Measurements from ENCODE around the gene RUVBL2.
"Not testable (repeated sequence)": the region's sequence is repeated elsewhere in the genome, so short reads cannot be mapped to it uniquely, and the experiment has no call there.

Gene RUVBL2

GRCh38 chr19:49050376-49051033, 56.8 kb downstream of the RUVBL2 start:
- DNase-seq, result not testable (repeated sequence)

DNA sequence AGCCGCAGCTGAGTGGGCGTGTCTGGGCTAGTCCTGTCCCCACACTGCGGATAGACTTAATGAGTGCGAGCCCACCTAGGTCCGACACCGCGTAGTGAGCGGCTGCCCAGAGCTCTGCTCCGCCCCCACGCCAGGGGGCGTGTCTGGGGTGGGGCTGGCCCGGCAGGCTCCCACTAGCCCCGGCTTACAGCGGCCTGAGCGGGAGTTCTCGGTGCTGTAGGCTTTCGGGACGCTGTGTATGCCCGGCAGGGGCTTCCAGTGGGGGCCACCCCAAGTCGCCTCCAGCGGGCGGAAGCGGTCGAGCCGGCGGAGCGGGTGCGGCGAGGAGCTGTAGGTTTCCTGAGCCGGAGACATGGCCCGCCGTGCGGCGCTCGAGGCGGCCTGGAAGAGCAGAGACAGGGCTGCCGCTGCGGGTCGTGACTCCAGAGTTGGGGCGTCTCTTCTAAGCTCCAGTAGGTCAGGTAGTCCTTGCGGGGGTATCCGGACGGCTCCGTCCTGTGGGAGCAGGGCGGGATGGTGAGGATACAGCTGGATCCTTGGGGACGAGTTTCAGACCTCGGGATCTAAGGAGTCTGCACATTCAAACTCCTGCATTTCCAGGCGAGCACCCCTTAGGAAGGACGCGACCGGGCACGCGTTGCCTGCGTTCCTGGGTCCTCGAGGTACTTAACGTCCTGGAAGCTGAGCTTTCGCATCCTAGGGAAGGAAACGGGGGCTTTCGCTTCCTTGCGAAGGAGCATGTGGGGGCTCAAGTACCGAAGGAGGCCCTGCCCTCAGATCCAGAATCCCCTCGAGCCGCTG, 62.6 kb downstream of the RUVBL2 start:
- DNase-seq, result peak; percentile 44

GRCh38 chr19:49056902-49057596, 63.4 kb downstream of the RUVBL2 start:
- not testable (repeated sequence) for DNase-seq

DNA sequence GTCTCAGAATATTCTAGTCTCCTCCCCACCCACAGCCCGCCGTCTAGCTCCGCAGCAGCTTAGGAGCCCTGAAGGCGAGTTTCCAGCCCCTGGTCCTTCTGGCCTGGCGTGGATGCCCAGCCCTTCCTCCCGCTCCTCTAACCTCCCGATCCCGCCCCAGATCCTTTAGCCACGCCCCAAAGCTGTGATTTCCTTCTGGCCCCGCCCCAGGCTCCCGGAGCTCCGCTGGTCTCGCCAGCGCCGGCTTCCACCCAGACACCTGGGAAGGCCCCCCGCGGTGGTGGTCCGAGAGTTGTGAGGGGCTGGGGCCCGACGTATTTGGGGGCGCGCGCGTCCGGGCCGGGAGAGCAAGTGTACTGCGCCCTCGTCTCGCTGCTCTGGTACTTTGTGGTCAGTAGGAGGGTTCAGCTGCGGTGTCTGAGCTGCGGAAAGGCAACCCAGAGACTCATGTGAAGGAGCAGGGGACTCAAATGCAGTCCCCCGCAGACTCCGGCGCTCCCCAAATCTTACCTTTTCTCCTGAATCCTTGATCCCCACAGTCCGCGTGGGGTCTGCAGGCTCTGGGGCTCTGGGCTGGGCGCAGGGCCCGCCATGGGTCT, 64.0 kb downstream of the RUVBL2 start, which contains the start of gene CGB7:
TSS of gene CGB7 (minus strand) at position 114 of the 599 bp plus-strand sequence. CDS start 2,374 bp downstream, outside the sequence.
- peak; percentile 41 for DNase-seq

- DNase-seq, result no peak
Measured at GRCh38 chr19:49058562-49058961, 64.9 kb downstream of the RUVBL2 start.

DNA sequence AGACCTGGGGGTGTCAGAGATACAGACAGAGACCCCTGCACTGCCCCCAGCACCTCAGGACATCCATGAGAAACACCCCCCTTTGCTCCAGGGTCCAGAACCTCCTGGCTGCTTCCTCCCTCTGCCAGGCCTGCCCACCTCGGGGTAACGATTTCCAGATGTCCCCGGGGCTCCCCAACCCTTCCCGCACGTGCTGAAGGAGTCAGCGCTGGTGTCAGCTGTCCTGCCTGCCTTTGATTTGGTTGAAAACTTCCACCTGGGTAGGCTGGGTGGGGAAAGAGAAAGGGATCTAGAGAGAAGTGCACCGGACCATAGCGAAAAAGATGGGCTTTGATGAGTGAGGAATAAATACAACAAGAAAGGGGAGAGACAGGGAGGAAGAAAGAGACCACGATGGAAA, 65.4 kb downstream of the RUVBL2 start:
- no peak for DNase-seq

- no peak for DNase-seq
Measured at GRCh38 chr19:49061000-49061399, 67.3 kb downstream of the RUVBL2 start.

DNA sequence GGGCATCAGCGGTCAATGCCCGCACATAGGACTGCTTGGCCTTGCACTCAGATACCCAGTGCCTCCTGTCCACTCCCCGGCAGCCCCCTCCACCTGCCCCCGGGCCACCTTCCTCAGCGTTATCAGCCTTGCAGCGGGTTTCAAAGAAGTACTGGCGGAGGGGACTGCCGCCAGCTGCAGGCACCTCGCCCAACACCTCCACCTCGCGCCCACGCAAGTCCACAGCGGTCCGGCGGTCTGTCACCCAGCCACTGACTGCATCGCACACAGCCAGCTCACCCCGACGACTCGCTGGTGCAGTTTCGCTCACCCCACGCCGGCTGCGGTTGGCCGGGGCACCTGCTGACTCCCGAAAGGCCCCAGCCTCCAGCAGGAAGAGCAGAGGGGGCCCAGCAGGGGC, 67.8 kb downstream of the RUVBL2 start:
- no peak for DNase-seq

DNA sequence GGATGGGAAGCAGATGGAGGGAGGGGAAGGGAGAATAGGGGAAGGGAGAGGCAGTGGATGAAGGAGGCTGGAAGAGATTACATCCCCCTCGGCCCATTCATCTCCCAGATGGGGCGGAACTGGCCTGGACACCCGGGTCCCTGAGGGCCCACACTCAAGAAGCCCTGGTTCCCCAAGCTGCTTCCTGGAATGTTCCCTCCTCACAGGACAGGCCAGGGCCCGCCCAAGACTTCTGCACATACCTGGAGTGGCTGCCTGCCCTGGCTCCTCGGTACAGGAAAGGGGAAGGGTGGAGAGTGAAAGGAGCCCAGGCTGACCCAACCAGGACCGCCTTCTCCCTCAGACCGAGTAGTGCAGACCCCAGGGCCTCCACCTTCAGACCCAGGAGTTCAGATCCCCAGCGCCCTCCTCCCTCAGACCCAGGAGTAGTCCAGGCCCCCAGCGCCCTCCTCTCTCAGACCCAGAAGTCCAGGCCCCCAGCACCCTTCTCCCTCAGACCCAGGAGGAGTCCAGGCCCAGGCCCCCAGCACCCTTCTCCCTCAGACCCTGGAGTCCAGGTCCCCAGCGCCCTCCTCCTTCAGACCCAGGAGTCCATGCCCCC, 70.4 kb downstream of the RUVBL2 start:
- DNase-seq, result no peak

- DNase-seq, result no peak
Measured at GRCh38 chr19:49064768-49065611, 71.3 kb downstream of the RUVBL2 start, which contains the start of gene NTF4. NTF4 (minus strand) TSS chr19:49064818; CDS start chr19:49061997, 2,821 bp downstream.
